DMS 273 treated with DMSO at 0.1 percent for 48 hours (cell line): ENCODE data around the gene CEACAM4.
A peak's percentile ranks its signal among the peaks of the same experiment; 100 is the strongest.
"Not testable (repeated sequence)": the region's sequence is repeated elsewhere in the genome, so short reads cannot be mapped to it uniquely, and the experiment has no call there.

Experiments
- DNase-seq: peaks from one replicate; lab custom pipeline; 2025; lab: John Stamatoyannopoulos, UW

Gene CEACAM4

DNA sequence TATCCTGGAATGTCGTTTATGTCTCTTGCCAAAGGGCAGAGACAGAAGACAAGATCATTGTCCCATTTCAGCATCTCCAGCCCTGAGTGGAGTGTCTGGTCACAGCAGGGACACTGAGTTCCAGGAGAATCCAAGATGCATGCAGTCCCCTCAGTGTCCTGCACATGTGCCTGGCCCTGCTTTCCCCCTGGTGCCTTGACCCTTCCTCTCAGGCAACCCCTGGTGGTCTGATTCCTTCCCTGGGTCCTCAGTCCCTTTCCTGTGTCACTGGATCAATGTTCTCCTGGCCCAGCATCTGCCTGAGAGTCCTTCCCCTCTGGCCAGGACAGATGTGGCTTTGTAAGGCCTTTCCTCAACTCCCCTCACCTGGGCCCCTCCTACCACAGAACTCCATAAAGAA, 41.9 kb downstream of the CEACAM4 start:
- no peak for DNase-seq

DNA sequence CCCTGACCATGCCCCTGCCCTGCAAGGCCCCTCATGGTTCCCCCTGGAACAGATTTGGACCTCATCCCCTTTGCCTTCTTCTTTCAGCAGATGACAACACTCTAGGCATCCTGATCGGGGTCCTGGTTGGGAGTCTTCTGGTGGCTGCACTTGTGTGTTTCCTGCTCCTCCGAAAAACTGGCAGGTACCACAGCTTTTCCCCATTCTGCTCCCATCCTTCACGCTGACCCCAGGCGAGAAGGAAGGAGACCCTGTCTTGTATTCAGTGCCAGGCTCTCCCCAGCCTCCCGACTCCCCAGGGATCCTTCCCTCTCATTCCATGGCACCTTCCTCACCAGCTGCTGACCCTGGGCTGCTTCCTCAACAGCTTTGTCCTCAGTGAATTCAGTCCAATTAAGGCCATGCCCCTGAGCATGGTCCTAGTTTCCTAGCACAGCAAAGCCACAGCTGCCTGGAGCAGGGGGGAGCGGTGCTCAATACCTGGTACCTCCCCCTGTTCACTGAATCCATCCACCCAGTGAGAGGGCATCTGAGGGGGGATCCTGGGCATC, 42.5 kb downstream of the CEACAM4 start:
- no peak for DNase-seq

DNA sequence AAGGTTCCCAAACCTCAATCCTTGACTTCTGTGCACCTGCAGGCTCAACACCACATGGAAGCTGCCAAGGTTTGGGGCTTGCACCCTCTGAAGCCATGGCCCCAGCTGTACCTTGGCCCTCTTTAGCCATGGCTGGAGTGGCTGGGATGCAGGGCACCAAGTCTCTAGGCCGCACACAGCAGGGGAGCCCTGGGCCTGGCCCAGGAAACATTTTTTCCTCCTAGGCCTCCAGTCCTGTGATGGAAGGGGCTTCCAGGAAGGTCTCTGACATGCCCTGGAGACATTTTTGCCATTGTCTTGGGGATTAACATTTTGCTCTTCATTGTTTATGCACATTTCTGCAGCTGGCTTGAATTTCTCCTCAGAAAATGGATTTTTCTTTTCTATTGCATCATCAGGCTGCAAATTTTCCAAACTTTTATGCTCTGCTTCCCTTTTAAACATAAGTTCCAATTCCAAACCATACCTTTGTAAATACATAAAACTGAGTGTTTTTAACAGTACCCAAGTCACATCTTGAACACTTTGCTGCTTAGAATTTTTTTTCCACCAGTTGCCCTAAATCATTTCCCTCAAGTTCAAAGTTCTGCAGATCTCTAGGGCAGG, 44.2 kb downstream of the CEACAM4 start:
- not testable (repeated sequence) for DNase-seq

DNA sequence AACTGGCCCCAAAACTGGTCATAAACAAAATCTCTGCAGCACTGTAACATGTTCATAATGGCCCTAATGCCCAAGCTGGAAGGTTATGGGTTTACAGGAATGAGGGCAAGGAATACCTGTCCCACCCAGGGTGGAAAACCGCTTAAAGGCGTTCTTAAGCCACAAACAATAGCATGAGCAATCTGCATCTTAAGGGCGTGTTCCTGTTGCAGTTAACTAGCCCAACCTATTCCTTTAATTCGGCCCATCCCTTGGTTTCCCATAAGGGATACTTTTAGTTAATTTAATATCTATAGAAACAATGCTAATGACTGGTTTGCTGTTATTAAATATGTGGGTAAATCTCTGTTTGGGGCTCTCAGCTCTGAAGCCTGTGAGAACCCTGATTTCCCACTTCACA, 45.8 kb downstream of the CEACAM4 start:
- not testable (repeated sequence) for DNase-seq

DNA sequence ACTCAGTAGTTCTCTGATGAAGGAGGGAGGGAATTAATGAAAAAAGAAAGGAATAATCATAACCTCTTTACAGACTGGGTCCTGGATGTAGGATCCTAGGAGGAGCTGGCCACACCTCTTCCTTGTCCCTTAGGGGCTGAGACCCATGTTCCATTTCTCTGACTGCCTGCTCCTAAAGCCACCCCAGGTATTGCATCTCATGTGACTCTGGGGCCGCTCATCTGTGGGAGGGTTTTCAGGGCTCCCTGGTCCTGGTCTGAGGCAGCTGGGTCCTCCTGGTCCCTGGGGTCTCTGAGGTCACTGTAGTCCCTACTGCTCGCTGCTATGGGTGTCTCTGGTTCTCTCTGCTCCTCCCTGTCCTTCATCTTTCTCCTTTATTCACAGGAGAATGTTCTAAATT, 48.0 kb downstream of the CEACAM4 start:
- DNase-seq: no peak

DNA sequence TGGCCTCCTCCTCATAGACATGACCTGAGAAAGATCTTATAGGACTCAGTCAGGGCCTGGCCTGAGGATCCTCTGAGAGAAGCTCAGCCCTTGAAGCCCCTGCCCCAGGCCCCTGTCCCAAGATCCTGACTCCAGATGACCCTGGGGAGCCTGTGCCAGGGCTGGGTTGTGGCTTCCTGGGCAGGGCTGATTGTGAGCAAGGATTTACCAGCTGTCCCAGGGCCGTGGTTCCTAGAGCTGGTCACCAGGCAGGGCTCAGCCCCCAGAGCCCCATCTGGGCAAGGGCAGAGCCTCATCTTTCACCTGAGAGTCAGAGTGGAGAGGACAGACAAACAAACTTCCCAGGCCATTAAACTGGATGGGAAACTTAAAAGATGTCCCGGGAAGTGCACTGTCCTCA, 49.0 kb downstream of the CEACAM4 start:
- DNase-seq: no peak

DNA sequence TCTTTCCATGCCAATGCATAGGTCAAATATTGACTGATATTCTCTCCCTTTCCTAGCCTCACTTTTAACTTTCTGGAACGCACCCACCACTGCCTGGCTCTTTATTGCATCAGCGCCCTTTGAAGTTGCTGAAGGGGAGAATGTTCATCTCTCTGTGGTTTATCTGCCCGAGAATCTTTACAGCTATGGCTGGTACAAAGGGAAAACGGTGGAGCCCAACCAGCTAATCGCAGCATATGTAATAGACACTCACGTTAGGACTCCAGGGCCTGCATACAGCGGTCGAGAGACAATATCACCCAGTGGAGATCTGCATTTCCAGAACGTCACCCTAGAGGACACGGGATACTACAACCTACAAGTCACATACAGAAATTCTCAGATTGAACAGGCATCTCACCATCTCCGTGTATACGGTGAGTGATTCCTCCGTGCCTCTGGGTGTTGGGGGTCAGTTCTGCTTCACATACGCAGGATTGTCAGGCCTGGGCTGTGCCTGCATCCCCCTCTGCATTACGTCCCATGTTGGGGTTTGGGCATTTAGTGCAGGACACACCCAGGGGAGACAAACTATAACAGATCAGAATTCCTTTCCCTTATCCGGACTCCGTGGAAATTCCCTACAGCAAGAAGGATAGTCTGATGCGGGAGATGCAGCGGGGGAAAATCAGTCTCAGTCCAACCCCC, 49.6 kb downstream of the CEACAM4 start:
- DNase-seq: no peak

DNA sequence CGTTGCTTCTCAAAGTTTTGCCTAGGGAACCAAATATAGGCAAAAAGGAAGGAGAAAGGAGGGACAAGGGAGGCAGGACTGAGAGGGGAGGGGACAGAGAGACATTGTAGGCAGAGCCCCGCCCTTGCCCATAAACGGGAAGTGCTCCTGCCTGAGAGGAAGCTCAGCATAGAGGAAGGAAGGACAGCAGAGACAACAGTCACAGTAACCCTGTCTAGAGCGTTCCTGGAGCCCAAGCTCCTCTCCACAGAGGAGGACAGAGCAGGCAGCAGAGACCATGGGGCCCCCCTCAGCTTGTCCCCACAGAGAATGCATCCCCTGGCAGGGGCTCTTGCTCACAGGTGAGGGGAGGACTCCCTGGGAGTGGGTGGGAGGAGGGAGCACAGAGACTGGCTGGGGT, 50.9 kb downstream of the CEACAM4 start, which contains the start of gene CEACAM21:
Gene CEACAM21, plus strand, starts transcription at position 169 of the 400 bp plus-strand sequence. Its CDS starts 109 bp downstream, at position 278.
- DNase-seq: no peak

DNA sequence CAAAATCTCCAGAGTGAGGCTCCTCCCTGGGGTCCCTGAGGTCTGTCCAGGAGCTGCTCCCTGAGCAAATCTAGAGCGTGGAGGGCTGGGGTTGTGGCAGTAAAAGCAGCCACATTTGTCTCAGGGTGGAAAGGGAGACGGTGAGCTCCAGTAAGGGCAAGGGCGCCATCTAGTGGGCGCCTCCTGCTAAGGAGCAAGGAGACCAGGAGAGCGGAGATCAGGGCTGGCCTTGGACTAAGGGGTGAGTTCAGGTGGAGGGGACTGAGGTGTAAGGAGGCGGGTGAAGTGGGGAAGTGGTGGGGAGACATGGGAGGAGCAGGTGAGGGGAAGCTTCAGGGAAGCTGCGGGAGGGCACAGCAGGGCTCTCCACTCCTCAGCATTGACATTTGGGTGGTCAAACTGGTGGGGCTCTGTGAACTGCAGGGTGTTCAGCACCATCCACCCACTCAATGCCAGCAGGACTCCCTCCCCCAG, 56.2 kb downstream of the CEACAM4 start:
- peak; percentile 16 for DNase-seq

DNA sequence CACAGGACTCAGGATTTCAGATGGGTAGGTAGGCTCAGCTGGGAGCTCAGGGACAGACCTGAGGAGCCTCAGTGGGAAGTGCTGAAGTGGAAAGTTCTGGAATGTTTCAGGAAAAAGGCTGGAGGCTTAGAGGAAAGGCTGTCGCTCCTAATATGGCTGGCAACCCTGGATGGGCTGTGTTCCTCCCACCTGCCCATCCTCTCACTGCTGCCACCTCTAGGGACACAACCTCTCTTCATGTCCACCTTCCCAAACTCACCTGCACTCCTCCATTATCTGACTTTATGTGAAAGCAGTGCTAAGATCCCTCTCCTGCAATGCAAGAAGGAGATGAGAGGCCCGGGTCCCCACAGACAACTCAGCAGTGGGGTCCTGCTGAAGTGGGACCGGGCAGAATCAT, 56.7 kb downstream of the CEACAM4 start:
- no peak for DNase-seq

DNA sequence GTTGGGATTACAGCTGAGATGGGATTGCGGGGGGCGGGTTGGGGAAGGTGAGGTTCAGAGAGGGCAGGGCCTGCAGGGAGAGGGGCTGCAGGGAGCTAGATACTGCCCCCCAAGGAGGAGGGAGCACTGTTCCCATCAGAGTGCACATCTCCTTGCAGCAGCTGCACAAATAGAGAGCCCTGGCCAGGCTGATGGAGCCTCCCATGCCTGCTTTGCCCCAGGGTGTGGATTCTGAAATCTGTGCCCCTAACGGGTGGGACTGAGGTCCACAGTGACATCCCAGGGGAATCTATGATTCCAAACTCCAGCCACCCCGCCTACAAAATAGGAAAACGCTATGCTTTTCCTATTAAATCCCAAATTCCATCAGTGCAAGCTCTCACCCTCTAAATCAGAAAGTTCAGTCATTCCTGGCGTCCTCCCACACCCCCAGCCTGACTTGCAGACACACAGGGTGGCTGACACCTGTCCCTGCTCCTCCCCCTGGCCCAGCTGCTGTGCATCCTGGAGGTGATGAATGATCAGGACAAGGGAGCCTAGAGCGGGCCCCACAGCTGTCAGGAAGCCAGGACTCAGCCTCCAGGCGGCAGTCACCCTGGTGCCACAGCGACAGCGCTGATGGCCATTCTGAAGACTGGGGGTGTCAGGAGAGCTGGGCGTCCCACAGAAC, 57.3 kb downstream of the CEACAM4 start:
- DNase-seq: no peak
